Sigmoid colon (tissue), 7 donors: ENCODE measurements around the gene PDE11A. TPM values are rescaled to one million over a fixed set of nuclear protein-coding genes. Genes with fewer than 3 reads are reported as not detected.

Experiments
- DNase-seq: peaks from one replicate; pipeline ENCODE4 v3.0.0-alpha.2; 2019
- H3K27ac ChIP-seq, 4 donors: fragments of 200-600 bp; sonication (generic); one replicate each; pipeline ENCODE4 v1.5.1; 2016 to 2019; ENCODE audit warnings: mild to moderate bottlenecking in 1 of 4
- H3K27me3 ChIP-seq, 3 donors: fragments of 200-600 bp; sonication (generic); one replicate each; pipeline ENCODE4 v1.5.1; 2019; ENCODE audit warnings: mild to moderate bottlenecking in 1 of 3
- H3K36me3 ChIP-seq, 4 donors: fragments of 200-600 bp; sonication (generic); one replicate each; pipeline ENCODE4 v1.5.1; 2016 to 2019
- H3K4me1 ChIP-seq, 4 donors: fragments of 200-600 bp; sonication (generic); one replicate each; pipeline ENCODE4 v1.5.1; 2017 to 2019
- H3K4me3 ChIP-seq, 4 donors: fragments of 200-600 bp; sonication (generic); one replicate each; pipeline ENCODE4 v1.5.1; 2017 to 2019; ENCODE audit warnings: mild to moderate bottlenecking in 2 of 4, moderate library complexity in 1 of 4
- H3K9me3 ChIP-seq, 4 donors: fragments of 200-600 bp in 3 of 4; sonication (generic) in 3 of 4; one replicate each; pipeline versions ENCODE4 v1.5.1 to v1.6.1; 2013 to 2019
- EP300 ChIP-seq, 4 donors: sonication (generic); formaldehyde crosslinking; IDR thresholded peaks; one replicate each; pipeline ENCODE4 v1.6.1; 2017; ENCODE audit warnings: antibody characterized with exemption in 4 of 4
- POLR2A ChIP-seq, 2 donors: fragments of 450-650 bp; IDR thresholded peaks; one replicate each; pipeline ENCODE4 v1.6.1; 2016; ENCODE audit warnings: antibody characterized with exemption in 2 of 2, mild to moderate bottlenecking in 2 of 2, moderate library complexity in 2 of 2
- POLR2AphosphoS5 ChIP-seq, 4 donors: sonication (generic); formaldehyde crosslinking; IDR thresholded peaks; one replicate each; pipeline ENCODE4 v1.6.1; 2017; ENCODE audit warnings: antibody characterized with exemption in 4 of 4
- WGBS, 2 donors: extraction: QIAGEN DNeasy Blood & Tissue Kit; methylation state at CpG; one replicate each; pipeline ENCODE4 v1.1.7; 2013; 5-methylcytosine and 5-hydroxymethylcytosine counted together
- intact Hi-C: fragments of 100-400 bp; cut with DNase I; formaldehyde crosslinking; loops from one replicate; pipeline ENCODE4 v1.15.1; 2023
- polyA plus RNA-seq, 3 donors: library from polyadenylated mRNA; stranded (reverse); fragments of 200-250 nt; gene quantifications; one replicate each; pipeline ENCODE4 v1.2.3, GENCODE V29; 2013
- total RNA-seq, 4 donors: library from RNA; depleted of rRNA; stranded (reverse); fragments of >200 nt; gene quantifications; one replicate each; pipeline ENCODE4 v1.1.0, GENCODE V29; 2016
- TF ChIP-seq, protein P1 (sequence below), 4 experiments: fragments of 450-650 bp in 3 of 4; fragments of 200-600 bp in 1 of 4; IDR thresholded peaks; one replicate each; pipeline ENCODE4 v1.5.1; 2016 to 2019; ENCODE audit warnings: antibody characterized with exemption in 4 of 4, mild to moderate bottlenecking in 3 of 4, moderate library complexity in 2 of 4
- donor health status: healthy with polysubstance abuse.
- donor health status: Bipolar disorder and iron deficiency.
- donor health status: healthy.

The PDE11A gene
- total and polyA plus RNA-seq, 7 donors = 0.57 to 16.8 (median 4.3) TPM; not detected in 2

DNA sequence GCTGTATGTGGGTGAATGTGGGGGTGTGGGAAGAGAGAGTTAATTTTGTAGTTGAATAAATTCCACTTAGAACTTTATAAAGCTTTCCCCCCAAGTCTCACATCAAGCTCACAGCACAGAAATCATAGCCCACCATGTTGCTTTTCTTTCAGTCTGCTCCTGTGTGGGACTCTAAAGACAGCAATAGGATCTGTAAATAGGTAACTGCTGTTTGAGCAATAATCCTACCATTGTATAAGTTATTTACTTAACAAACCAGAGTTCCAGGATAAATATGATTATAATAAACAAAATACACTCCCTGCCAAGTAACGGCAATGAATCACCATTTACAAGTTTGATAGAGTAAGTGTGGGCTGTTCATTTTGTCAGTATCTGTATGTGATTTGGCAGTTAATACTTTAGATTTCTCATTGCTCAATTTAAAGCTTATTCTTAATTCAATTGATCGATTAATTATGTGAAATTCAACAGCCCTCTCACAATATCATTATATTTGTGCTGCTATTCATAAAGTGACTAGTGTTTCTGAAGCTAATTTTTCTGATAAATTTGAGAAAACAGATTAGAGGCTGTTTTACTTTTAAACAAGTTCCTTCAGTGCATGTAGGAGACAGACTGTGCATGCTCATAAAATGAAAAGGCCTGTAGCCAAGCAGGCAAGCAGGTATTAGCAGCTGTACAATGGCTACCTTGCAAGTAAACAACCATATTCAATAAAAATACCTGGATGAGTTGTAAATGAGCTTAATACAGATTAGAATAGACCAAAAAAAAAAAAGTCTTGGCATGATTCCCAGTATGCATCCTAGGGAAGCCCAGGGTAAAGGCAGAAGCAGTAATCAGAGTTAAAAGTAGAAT is 142.7 kb downstream of the PDE11A start:
- no peaks in the 10 kb centered on the region for H3K4me1 ChIP-seq
- TF ChIP-seq POLR2A (IDR thresholded peaks at IDR 0.05) = no peak
- TF ChIP-seq, protein P1, sequence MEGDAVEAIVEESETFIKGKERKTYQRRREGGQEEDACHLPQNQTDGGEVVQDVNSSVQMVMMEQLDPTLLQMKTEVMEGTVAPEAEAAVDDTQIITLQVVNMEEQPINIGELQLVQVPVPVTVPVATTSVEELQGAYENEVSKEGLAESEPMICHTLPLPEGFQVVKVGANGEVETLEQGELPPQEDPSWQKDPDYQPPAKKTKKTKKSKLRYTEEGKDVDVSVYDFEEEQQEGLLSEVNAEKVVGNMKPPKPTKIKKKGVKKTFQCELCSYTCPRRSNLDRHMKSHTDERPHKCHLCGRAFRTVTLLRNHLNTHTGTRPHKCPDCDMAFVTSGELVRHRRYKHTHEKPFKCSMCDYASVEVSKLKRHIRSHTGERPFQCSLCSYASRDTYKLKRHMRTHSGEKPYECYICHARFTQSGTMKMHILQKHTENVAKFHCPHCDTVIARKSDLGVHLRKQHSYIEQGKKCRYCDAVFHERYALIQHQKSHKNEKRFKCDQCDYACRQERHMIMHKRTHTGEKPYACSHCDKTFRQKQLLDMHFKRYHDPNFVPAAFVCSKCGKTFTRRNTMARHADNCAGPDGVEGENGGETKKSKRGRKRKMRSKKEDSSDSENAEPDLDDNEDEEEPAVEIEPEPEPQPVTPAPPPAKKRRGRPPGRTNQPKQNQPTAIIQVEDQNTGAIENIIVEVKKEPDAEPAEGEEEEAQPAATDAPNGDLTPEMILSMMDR (IDR thresholded peaks at IDR 0.05) = no peak
- TF ChIP-seq POLR2AphosphoS5 (IDR thresholded peaks at IDR 0.05) = no peak
- no peak for TF ChIP-seq EP300 (IDR thresholded peaks at IDR 0.05)
- H3K4me3 ChIP-seq = no peak overlapping the region
- H3K27ac ChIP-seq = no peak overlapping the region
- H3K27me3 ChIP-seq = no peaks in the 10 kb centered on the region
- intact Hi-C loops = no loop called here
- no peaks in the 10 kb centered on the region for H3K9me3 ChIP-seq
- no peak for DNase-seq
- 61 to 79% methylated on average over 2 of the region's 2 CpGs for WGBS, 2 donors
- no peaks in the 10 kb centered on the region for H3K36me3 ChIP-seq

DNA sequence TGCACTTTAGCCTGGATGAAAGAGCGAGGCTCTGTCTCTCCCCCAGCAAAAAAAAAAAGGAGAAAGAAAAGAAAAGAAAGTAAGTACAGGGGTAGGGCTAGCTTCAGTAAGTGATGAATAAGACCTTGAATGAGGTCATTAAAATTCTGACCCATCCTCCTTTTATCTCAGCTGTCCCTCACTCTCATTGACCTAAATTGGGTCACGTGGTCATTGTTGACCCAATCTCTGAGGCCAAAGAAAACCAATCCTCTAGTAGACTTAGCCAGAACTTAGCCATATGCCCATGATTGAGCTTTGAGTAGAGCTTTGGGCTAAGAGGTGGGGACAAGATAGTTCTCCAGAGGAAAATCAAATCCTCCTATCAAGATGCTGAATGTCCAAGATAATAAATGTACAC is 149.3 kb downstream of the PDE11A start:
- DNase-seq = no peak
- WGBS, 2 donors = 76 to 82% methylated on average over 2 of the region's 2 CpGs
- TF ChIP-seq POLR2A (IDR thresholded peaks at IDR 0.05) = no peak
- TF ChIP-seq, protein P1 (IDR thresholded peaks at IDR 0.05) = no peak
- no peak for TF ChIP-seq POLR2AphosphoS5 (IDR thresholded peaks at IDR 0.05)
- no peak for TF ChIP-seq EP300 (IDR thresholded peaks at IDR 0.05)
- H3K4me1 ChIP-seq = no peaks in the 10 kb centered on the region
- H3K4me3 ChIP-seq = no peak overlapping the region
- no peak overlapping the region for H3K27ac ChIP-seq
- H3K27me3 ChIP-seq = no peaks in the 10 kb centered on the region
- no peaks in the 10 kb centered on the region for H3K9me3 ChIP-seq
- intact Hi-C loops = no loop called here
- no peaks in the 10 kb centered on the region for H3K36me3 ChIP-seq

DNA sequence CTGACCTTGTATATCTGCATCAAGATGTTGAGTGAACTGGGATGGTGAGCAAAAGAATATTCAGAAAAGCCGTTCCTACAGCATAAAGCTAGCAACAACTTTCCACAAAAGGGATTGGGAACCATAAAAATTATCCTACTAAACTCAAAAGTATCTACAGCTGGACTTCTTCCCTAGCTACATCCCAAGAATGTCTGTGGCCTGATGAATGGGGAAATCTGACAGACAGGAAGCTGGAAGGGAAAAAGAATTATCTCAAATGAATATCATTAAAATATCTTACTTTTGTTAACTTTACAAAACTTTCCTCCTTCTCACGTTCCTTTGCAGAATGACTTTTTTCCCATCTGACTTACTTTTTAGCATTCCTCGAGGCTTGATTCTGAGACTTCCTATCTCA is 150.9 kb downstream of the PDE11A start:
- no peaks in the 10 kb centered on the region for H3K27me3 ChIP-seq
- 74 to 81% methylated on average over 3 of the region's 3 CpGs for WGBS, 2 donors
- no peak for DNase-seq
- H3K36me3 ChIP-seq = no peaks in the 10 kb centered on the region
- no peaks in the 10 kb centered on the region for H3K9me3 ChIP-seq
- no peaks in the 10 kb centered on the region for H3K4me1 ChIP-seq
- H3K27ac ChIP-seq = no peak overlapping the region
- H3K4me3 ChIP-seq = no peak overlapping the region
- intact Hi-C loops = no loop called here
- TF ChIP-seq EP300 (IDR thresholded peaks at IDR 0.05) (no peak), POLR2A (IDR thresholded peaks at IDR 0.05) (no peak), POLR2AphosphoS5 (IDR thresholded peaks at IDR 0.05) (no peak)
- TF ChIP-seq, protein P1 (IDR thresholded peaks at IDR 0.05) = no peak

DNA sequence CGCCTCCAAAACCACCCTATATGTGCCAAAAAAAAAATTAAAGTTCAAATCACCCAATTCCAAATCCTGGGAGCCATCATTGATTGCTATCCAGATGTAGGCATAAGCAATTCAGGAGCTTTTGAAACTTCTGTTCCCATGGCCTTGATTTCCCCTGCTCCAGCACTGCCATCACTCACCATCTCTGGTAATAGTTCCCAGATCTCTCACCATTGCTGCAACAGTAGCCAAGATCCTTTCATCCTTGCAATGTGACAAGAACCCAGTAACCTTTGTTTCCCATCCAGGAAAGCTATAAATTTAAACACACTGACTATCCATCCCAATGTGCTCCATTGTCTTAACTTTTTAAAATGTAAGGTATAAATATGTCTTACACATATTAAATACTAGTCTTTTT is 155.4 kb downstream of the PDE11A start:
- H3K27ac ChIP-seq = no peak overlapping the region
- peaks cover 0 to 23% (median 13%) of the 10 kb centered on the region in 4 donors for H3K4me1 ChIP-seq
- intact Hi-C loops = no loop called here
- no peak for DNase-seq
- TF ChIP-seq POLR2AphosphoS5 (IDR thresholded peaks at IDR 0.05) = no peak
- no peak for TF ChIP-seq POLR2A (IDR thresholded peaks at IDR 0.05)
- TF ChIP-seq, protein P1 (IDR thresholded peaks at IDR 0.05) = no peak
- no peak for TF ChIP-seq EP300 (IDR thresholded peaks at IDR 0.05)
- H3K27me3 ChIP-seq = no peaks in the 10 kb centered on the region
- H3K4me3 ChIP-seq = no peak overlapping the region
- H3K9me3 ChIP-seq = no peaks in the 10 kb centered on the region
- H3K36me3 ChIP-seq = no peaks in the 10 kb centered on the region
- 91 to 96% methylated on average over 1 of the region's 1 CpG for WGBS, 2 donors
